ENCODE data around the gene SENP5.

SENP5 gene

GRCh38 chr3:196883361-196883760 is 15.6 kb downstream of the SENP5 start:
- ATAC-seq (peak; percentile 92), DNase-seq (no peak)

- no peak for DNase-seq
- peak; percentile 61 for ATAC-seq
Observed at GRCh38 chr3:196886144-196886543, 18.4 kb downstream of the SENP5 start.

- ATAC-seq (no peak), DNase-seq (no peak)
Observed at GRCh38 chr3:196889844-196890708, 22.4 kb downstream of the SENP5 start.

GRCh38 chr3:196894557-196895295 is 27.0 kb downstream of the SENP5 start:
- DNase-seq (no peak), ATAC-seq (no peak)

DNA sequence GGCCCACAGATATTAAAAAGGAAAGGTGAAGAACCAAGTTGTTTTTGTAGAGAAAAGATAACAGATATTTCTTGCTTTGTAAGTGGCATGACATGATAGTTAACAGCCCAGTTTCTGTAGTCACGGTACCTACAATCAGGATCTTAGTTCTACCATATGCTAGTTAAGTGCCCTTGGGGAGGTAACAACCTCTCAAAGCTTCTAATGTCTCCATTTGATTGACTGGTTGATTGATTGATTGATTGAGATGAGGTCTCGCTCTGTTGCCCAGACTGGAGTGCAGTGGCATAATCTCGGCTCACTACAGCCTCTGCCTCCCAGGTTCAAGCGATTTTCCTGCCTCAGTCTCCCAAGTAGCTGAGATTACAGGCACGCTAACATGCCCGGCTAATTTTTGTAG is 28.5 kb downstream of the SENP5 start:
- no peak for DNase-seq
- no peak for ATAC-seq

GRCh38 chr3:196901768-196902167 is 34.0 kb downstream of the SENP5 start:
- ATAC-seq: no peak
- DNase-seq: no peak

DNA sequence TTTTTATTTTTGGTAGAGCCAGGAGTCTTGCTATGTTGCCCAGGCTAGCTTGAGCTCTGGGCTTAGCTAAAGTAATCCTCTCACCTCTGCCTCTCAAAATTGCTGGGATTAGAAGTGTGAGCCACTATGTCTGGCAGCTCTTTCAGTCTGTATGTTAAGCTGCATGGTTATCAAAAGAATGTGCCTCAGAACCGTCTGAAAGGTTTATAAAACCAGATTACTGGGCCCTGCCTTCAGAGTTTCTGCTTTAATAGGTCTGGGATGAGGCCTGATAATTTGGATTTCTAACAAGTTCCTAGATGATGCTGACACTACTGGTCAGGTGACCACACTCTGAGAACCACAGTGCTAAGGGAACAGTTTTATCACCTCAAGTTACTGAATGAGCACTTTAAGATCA is 34.6 kb downstream of the SENP5 start:
- DNase-seq (no peak), ATAC-seq (no peak)

- DNase-seq: no peak
- no peak for ATAC-seq
Observed at GRCh38 chr3:196903740-196904139, 36.0 kb downstream of the SENP5 start.

DNA sequence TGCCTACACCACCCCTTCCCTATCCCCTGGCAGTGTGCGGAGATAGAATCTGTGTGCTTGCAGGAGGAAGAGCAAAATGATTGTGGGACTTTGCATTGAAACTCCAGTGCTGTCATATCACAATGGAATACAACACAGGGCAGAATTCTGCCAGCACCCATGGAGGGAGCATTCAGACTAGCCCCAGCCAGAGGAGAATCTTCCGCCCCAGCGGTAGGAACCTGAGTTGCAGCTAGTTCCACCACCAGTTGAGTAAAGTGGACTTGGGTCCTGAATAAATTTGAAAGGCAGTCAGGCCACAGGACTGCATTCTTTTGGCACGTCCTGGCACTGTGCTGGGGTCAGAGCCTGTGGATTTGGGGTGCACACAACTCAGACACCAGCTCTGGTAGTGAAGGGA is 47.1 kb downstream of the SENP5 start:
- DNase-seq: no peak
- no peak for ATAC-seq

DNA sequence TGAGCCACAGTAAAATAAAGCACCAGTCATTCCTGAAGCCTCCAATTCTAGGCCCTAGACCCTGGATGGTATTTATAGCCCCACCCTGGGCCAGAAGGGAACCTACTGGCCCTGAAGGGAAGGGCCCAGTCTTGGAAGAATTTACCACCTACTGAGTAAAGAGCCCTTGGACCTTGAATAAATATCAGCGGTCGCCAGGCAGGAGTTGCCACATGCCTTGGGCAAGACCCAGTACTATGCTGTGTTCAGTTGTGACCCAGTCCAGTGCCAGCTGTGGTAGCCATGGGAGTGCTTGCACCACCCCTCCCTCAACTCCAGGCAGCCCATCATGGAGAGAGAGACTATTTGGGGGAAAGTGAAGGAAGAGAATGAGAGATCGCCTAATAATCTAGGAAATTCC is 47.7 kb downstream of the SENP5 start:
- DNase-seq (no peak), ATAC-seq (no peak)

DNA sequence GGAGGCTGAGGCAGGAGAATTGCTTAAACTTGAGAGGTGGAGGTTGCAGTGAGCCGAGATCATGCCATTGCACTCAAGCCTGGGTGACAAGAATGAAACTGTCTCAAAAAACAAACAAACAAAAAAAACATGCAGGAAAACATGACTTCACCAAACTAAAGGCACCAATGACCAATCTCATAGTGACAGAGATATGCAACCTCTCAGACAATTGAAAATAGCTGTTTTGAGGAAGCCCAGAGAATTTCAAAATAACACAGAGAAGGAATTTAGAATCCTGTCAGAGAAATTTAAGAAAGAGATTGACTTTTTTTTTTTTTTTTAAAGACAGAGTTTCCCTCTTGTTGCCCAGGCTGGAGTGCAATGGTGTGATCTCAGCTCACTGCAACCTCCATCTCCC is 48.5 kb downstream of the SENP5 start:
- ATAC-seq (no peak), DNase-seq (no peak)

DNA sequence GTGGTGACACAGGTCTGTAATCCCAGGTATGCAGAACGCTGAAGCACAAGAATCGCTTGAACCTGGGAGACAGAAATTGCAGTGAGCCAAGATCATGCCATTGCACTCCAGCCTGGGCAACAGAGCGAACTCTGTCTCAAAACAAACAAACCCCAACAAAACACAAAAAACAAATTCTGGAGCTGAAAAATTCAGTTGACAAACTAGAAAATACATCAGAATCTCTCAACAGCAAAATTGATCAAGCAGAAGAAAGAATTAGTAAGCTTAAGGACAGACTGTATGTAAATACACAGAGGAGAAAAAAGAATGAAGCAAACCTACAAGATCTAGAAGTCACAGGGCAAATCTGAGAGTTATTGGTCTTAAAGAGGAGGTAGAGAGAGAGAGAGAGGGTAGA is 49.3 kb downstream of the SENP5 start:
- ATAC-seq (no peak), DNase-seq (no peak)

DNA sequence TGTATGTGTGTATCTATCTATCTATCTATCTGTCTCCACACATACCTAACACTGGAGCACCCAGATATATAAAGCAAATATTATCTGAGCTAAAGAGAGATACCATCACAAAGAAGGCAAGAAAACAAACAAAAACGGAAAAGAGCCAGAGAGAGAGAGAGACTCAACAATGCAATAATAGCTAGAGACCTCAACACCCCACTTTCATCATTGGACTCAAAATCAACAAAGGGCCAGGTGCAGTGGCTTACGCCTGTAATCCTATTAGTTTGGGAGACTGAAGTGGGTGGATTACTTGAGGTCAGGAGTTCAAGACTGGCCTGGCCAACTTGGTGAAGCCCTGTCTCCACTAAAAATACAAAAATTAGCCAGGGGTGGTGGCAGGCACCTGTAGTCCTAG is 51.2 kb downstream of the SENP5 start:
- ATAC-seq (no peak), DNase-seq (no peak)

GRCh38 chr3:196920733-196921132 is 53.0 kb downstream of the SENP5 start:
- DNase-seq (no peak), ATAC-seq (no peak)

- ATAC-seq (no peak), DNase-seq (no peak)
Observed at GRCh38 chr3:196927571-196928453, 60.1 kb downstream of the SENP5 start.

- ATAC-seq (no peak), DNase-seq (no peak)
Observed at GRCh38 chr3:196931157-196931556, 63.4 kb downstream of the SENP5 start.

- no peak for DNase-seq
- ATAC-seq: no peak
Observed at GRCh38 chr3:196931828-196932587, 64.3 kb downstream of the SENP5 start.

- no peak for DNase-seq
- no peak for ATAC-seq
Observed at GRCh38 chr3:196932600-196932999, 64.9 kb downstream of the SENP5 start.

DNA sequence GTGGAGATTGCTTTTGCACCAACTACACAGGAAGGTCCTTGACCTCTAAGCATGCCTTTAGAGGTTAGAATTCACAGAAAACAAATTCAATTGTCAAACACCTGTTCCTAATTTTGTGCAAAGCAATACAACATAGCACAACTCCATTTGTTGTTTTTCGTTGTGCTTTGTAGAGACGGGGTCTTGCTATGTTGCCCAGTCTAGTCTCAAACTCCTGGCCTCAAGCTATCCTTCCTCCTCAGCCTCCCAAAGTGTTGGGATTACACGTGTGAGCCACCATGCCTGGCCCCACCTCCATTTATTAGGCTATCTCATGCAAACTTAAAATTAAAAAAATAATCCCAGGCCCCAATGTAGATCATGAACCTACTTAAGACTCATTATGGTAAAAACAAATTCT is 68.6 kb downstream of the SENP5 start:
- DNase-seq (no peak), ATAC-seq (no peak)

DNA sequence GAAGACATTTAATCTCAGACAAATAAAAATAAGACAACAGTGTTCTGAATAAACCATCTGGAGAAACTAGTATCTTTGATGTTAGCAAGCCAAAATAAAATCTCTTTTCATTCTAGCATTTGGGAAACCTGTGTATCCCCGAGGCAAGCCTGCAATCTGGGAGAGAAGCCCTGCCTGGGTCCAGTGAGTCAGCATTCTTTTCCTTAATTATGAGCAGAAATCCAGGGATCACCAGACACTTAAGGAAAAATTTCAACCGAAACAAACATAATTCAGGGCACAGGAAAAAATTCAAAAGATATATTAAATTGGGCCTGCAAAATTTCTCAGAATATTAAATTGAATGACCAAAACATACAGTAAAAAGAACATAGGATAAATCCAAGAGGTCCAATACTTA is 70.4 kb downstream of the SENP5 start:
- DNase-seq: no peak
- ATAC-seq: no peak

GRCh38 chr3:196938576-196938975 is 70.9 kb downstream of the SENP5 start:
- ATAC-seq (no peak), DNase-seq (no peak)

DNA sequence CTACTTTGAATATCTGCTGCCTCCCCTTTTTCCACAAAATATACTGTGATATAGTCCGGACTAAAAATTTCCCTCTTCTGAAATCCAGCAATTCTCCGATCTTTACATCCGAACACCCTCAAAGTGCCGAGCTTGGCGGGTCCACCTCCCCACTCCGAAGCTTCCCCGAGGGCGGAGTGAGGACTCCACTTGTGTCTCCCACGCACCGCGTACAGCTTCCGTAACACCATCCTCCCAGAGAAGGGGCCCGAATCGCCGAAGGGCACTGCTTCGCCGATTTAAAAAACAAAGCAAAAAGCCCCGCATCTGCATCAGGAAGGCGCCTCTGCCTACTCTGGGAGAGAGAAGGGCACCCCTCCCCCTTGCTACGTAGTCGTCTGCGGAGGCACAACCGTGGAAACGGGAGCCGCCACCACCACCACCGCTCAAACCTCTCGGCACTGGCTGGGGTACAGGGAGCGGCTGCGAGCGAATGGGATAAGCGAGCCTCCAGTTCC is 74.1 kb downstream of the SENP5 start:
- peak; percentile 73 for DNase-seq
- ATAC-seq: peak; percentile 54

All from stimulated activated naive CD8-positive, alpha-beta T cell treated with anti-CD3 and anti-CD28 coated beads, Interleukin-15, Interleukin-2, amounts not matched to agents 100 U/mL and 50 U/mL, for 24 hours (primary cell).